Erythroblast (primary cell): Measurements from ENCODE around the gene NPIPB9.
"Not testable (repeated sequence)": the region's sequence is repeated elsewhere in the genome, so short reads cannot be mapped to it uniquely, and the experiment has no call there.

Source experiments
- GATA1 ChIP-seq: IDR thresholded peaks from 2 replicates; pipeline ENCODE4 v1.6.1; 2011; ENCODE audit warnings: low read depth, mild to moderate bottlenecking, control low read depth, low read length, moderate library complexity
- POLR2A ChIP-seq: IDR thresholded peaks from 2 replicates; pipeline ENCODE4 v1.6.1; 2011; ENCODE audit warnings: mild to moderate bottlenecking, low read length

- not testable (repeated sequence) for TF ChIP-seq POLR2A, GATA1
Observed at GRCh38 chr16:28781697-28782096, 30.1 kb downstream of the NPIPB9 start.
